Gastrocnemius medialis (tissue), 4 donors: ENCODE measurements around the gene NLGN2. TPM values are rescaled to one million over a fixed set of nuclear protein-coding genes. Genes with fewer than 3 reads are reported as not detected.

Experiments used
- ATAC-seq, 2 donors: fragments of 150-250 bp; one replicate each; pipeline ENCODE4 v1.9.1; 2016
- DNase-seq, 2 donors: peaks; one replicate each; pipeline ENCODE4 v3.0.0-alpha.2; 2019
- H3K27ac ChIP-seq, 4 donors: fragments of 200-600 bp; sonication (generic); 1 replicate in 1 of 4; 2 replicates in 3 of 4; pipeline ENCODE4 v1.5.1; 2016 to 2018; ENCODE audit warnings: mild to moderate bottlenecking in 2 of 4, moderate library complexity in 1 of 4
- H3K27me3 ChIP-seq, 3 donors: fragments of 200-600 bp; sonication (generic) in 2 of 3; 1 replicate in 1 of 3; 2 replicates in 2 of 3; pipeline versions ENCODE4 v1.5.1 to v1.6.0; 2016 to 2019; ENCODE audit warnings: mild to moderate bottlenecking in 1 of 3, moderate library complexity in 1 of 3
- H3K36me3 ChIP-seq, 2 donors: fragments of 200-600 bp; sonication (generic) in 1 of 2; one replicate each; pipeline ENCODE4 v1.5.1; 2017 to 2018
- H3K4me1 ChIP-seq, 2 donors: fragments of 200-600 bp; sonication (generic) in 1 of 2; one replicate each; pipeline ENCODE4 v1.5.1; 2016 to 2017; ENCODE audit warnings: mild to moderate bottlenecking in 2 of 2
- H3K4me3 ChIP-seq, 4 donors: fragments of 200-600 bp; sonication (generic) in 3 of 4; 1 replicate in 1 of 4; 2 replicates in 3 of 4; pipeline ENCODE4 v1.5.1; 2016 to 2019; ENCODE audit warnings: mild to moderate bottlenecking in 2 of 4
- H3K9me3 ChIP-seq, 3 donors: fragments of 200-600 bp; sonication (generic) in 2 of 3; 1 replicate in 1 of 3; 2 replicates in 2 of 3; pipeline ENCODE4 v1.5.1; 2016 to 2019
- CTCF ChIP-seq, 5 experiments: fragments of 450-650 bp in 3 of 5; fragments of 200-600 bp in 2 of 5; sonication (generic) in 2 of 5; IDR thresholded peaks in 4 of 5; conservative IDR thresholded peaks in 1 of 5; 1 replicate in 4 of 5; 2 replicates in 1 of 5; pipeline ENCODE4 v1.5.1; 2016 to 2019; ENCODE audit warnings: antibody characterized with exemption in 5 of 5, mild to moderate bottlenecking in 3 of 5, moderate library complexity in 3 of 5
- POLR2A ChIP-seq, 2 donors: fragments of 450-650 bp; IDR thresholded peaks; one replicate each; pipeline ENCODE4 v1.6.1; 2017; ENCODE audit warnings: antibody characterized with exemption in 2 of 2, mild to moderate bottlenecking in 2 of 2, moderate library complexity in 2 of 2
- in situ Hi-C, 4 donors: fragments of 200-750 bp; cut with MboI; loops; one replicate each; pipeline versions ENCODE4 v1.15.0 to v1.8.0; 2017; ENCODE audit warnings: low sequenced_read_pairs in 4 of 4
- intact Hi-C: fragments of 100-400 bp; cut with DNase I; formaldehyde crosslinking; loops from one replicate; pipeline ENCODE4 v1.15.1; 2023; ENCODE audit warnings: low total_unique reads
- total RNA-seq, 4 donors: library from RNA; depleted of rRNA; stranded (reverse); fragments of >200 nt; gene quantifications; one replicate each; pipeline versions ENCODE4 v1.1.0 to v1.2.3, GENCODE V29; 2016

NLGN2 gene
- total RNA-seq, 4 donors from 2014 or later, result 4.2 to 6.6 (median 4.4) TPM

- H3K27me3 ChIP-seq, result no peaks in the 10 kb centered on the region
- ATAC-seq (no peak), DNase-seq (no peak)
- H3K36me3 ChIP-seq, result no peaks in the 10 kb centered on the region
- H3K4me1 ChIP-seq, result peaks cover 17 to 20% of the 10 kb centered on the region in 2 donors
- in situ Hi-C loops (loop anchor here in 1 of 4 donors (25.0 kb wide), 1 partner anchor 130 kb away; the partner anchor contains the start of genes SENP3 and TNFSF13), intact Hi-C loops (no loop called here)
- H3K9me3 ChIP-seq, result no peaks in the 10 kb centered on the region
- H3K27ac ChIP-seq, result no peak overlapping the region
- no peak overlapping the region for H3K4me3 ChIP-seq
- TF ChIP-seq CTCF (IDR thresholded peaks at IDR 0.05 in 4 of 5, conservative IDR thresholded peaks at IDR 0.05 in 1 of 5) (no peak), POLR2A (IDR thresholded peaks at IDR 0.05) (no peak)
Observed at GRCh38 chr17:7432296-7432695, 24.7 kb downstream of the NLGN2 start.

GRCh38 chr17:7435676-7436555 is 28.3 kb downstream of the NLGN2 start:
- peaks cover 35 to 52% of the 10 kb centered on the region in 2 donors for H3K4me1 ChIP-seq
- ATAC-seq, result no peak
- TF ChIP-seq CTCF (IDR thresholded peaks at IDR 0.05 in 4 of 5, conservative IDR thresholded peaks at IDR 0.05 in 1 of 5) (no peak), POLR2A (IDR thresholded peaks at IDR 0.05) (peak in 1 of 2 donors; percentile 4)
- peak in 1 of 2 donors; percentile 41 for DNase-seq
- H3K9me3 ChIP-seq, result no peaks in the 10 kb centered on the region
- in situ Hi-C loops, result loop anchor here in 2 of 4 donors (5.0 to 25.0 kb wide), 2 partner anchors 51 to 126 kb away; partner anchors contain the start of genes SENP3 (in 1 of the 2) and TNFSF13 (in 1 of the 2)
- intact Hi-C loops, result loop anchor here (1.0 to 2.0 kb wide), 4 partner anchors 32 to 83 kb away; partner anchors contain the start of genes KCTD11, PLSCR3, POLR2A and TMEM256
- H3K27me3 ChIP-seq, result peaks cover 0 to 4% (median 0%) of the 10 kb centered on the region in 3 donors
- peak overlapping the region; percentile 80 to 100 (median 94) for H3K27ac ChIP-seq
- H3K4me3 ChIP-seq, result peak overlapping the region; percentile 53 to 63 (median 58)
- H3K36me3 ChIP-seq, result no peaks in the 10 kb centered on the region

DNA sequence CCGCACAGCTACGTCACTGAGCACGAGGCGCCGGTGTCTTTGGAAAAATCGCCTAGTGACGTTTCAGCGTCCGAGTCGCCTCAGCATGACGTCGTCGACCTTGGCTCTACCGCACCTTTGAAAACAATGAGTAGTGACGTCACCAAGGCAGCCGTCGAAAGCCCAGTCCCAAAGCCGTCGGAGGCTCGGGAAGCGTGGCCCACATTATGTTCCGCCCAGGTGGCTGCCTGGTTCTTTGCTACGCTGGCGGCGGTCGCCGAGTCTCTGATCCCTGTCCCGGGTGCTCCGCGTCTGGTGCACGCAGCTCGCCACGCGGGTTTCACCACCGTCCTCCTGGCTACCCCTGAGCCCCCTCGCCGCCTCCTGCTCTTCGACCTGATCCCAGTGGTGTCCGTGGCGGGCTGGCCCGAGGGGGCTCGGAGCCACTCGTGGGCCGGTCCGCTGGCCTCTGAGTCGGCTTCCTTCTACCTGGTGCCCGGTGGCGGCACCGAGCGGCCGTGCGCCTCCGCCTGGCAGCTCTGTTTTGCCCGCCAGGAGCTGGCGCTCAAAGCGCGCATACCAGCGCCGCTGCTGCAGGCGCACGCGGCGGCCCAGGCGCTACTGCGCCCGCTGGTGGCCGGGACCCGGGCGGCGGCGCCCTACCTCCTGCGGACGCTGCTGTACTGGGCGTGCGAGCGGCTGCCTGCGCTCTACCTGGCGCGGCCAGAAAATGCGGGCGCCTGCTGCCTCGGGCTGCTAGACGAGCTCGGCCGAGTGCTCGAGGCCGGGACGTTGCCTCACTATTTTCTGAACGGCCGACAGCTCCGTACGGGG is 29.1 kb downstream of the NLGN2 start:
- no peaks in the 10 kb centered on the region for H3K36me3 ChIP-seq
- H3K9me3 ChIP-seq, result no peaks in the 10 kb centered on the region
- peak overlapping the region; percentile 53 to 63 (median 58) for H3K4me3 ChIP-seq
- peak; percentile 40 to 59 for ATAC-seq
- TF ChIP-seq POLR2A (IDR thresholded peaks at IDR 0.05), result peak; percentile 14 to 25
- TF ChIP-seq CTCF (IDR thresholded peaks at IDR 0.05 in 4 of 5, conservative IDR thresholded peaks at IDR 0.05 in 1 of 5), result peak; percentile 75 to 96 (median 87)
- peak overlapping the region; percentile 80 to 100 (median 94) for H3K27ac ChIP-seq
- DNase-seq, result peak; percentile 66 to 85
- peaks cover 35 to 57% of the 10 kb centered on the region in 2 donors for H3K4me1 ChIP-seq
- peaks cover 0 to 4% (median 0%) of the 10 kb centered on the region in 3 donors for H3K27me3 ChIP-seq
- in situ Hi-C loops (loop anchor here in 2 of 4 donors (5.0 to 25.0 kb wide), 2 partner anchors 51 to 126 kb away; partner anchors contain the start of genes SENP3 (in 1 of the 2) and TNFSF13 (in 1 of the 2)), intact Hi-C loops (loop anchor here (1.0 to 2.0 kb wide), 2 partner anchors 84 to 125 kb away; partner anchors contain the start of genes KCTD11 and SENP3)

DNA sequence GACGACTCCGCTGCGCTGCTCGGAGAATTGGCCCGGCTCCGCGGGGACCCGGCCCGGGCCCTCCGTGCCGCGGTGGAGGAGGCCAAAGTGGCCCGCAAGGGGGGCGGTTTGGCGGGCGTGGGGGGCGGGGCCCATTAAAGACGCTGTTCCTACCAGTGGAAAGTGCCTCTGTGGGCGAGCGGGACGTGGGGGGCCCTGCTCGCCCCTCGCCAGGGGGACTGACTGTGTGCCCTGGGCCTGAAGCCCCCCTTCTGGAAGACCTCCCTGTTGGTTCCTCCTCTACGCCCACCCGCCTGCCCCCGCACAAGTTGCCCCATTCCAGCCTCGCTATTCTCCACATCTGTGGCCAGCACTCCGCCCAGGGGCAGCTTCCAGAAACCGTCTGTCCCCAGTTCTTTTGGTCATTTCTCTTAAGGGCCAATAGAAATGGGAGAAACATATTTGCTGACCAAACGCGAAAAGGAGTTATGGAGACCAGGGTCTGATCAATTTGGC is 29.8 kb downstream of the NLGN2 start:
- DNase-seq, result no peak

More for the DNA sequence above, 29.8 kb downstream of the NLGN2 start:
- no peaks in the 10 kb centered on the region for H3K9me3 ChIP-seq
- TF ChIP-seq CTCF (IDR thresholded peaks at IDR 0.05 in 4 of 5, conservative IDR thresholded peaks at IDR 0.05 in 1 of 5), result no peak
- no peak for TF ChIP-seq POLR2A (IDR thresholded peaks at IDR 0.05)
- H3K4me1 ChIP-seq, result peaks cover 35 to 57% of the 10 kb centered on the region in 2 donors
- H3K27ac ChIP-seq, result peak overlapping the region; percentile 80 to 100 (median 94)
- in situ Hi-C loops (loop anchor here in 2 of 4 donors (5.0 to 25.0 kb wide), 2 partner anchors 50 to 125 kb away; partner anchors contain the start of genes SENP3 (in 1 of the 2) and TNFSF13 (in 1 of the 2)), intact Hi-C loops (loop anchor here (1.0 to 2.0 kb wide), 2 partner anchors 85 to 124 kb away; partner anchors contain the start of genes KCTD11 and SENP3)
- peaks cover 0 to 4% (median 0%) of the 10 kb centered on the region in 3 donors for H3K27me3 ChIP-seq
- peak overlapping the region; percentile 53 to 61 (median 55) for H3K4me3 ChIP-seq
- no peaks in the 10 kb centered on the region for H3K36me3 ChIP-seq
- ATAC-seq, result peak; percentile 1
